ENCODE results near the gene ADRA1B. TPM values are rescaled to one million over a fixed set of nuclear protein-coding genes. Genes with fewer than 3 reads are reported as not detected.

Gene ADRA1B
- total RNA-seq (2021; fragmentation: NEBNext Ultra II Directional; extraction: Animal tissue kit (Norgen Biotek cat#: 25700)): not detected in 2 replicates
- polyA plus RNA-seq (2011; rRNA removed): 0.08 TPM in 1 of 2 replicates, not detected in the other
- not detected for polyA plus RNA-seq (2011; cell fraction: cytosol; rRNA removed)
- 0.04 TPM for polyA plus RNA-seq (2011; cell fraction: nucleus; rRNA removed)
- polyA plus RNA-seq (2012, experiment 1 of 2): not detected in 4 replicates
- polyA plus RNA-seq (2012, experiment 2 of 2): not detected
- not detected for polyA plus RNA-seq (2013, experiment 1 of 2)
- polyA plus RNA-seq (2013, experiment 2 of 2): 0.11 TPM
- polyA minus RNA-seq (2011; rRNA and poly(A)+ RNA removed): 0.09 and 0.22 TPM in 2 replicates
- not detected for polyA minus RNA-seq (2011; cell fraction: cytosol; rRNA and poly(A)+ RNA removed)
- not detected for polyA minus RNA-seq (2011; cell fraction: nucleus; rRNA and poly(A)+ RNA removed)
- long read RNA-seq, experiment 1: 0 reads
- long read RNA-seq, experiment 2: 0 reads

DNA sequence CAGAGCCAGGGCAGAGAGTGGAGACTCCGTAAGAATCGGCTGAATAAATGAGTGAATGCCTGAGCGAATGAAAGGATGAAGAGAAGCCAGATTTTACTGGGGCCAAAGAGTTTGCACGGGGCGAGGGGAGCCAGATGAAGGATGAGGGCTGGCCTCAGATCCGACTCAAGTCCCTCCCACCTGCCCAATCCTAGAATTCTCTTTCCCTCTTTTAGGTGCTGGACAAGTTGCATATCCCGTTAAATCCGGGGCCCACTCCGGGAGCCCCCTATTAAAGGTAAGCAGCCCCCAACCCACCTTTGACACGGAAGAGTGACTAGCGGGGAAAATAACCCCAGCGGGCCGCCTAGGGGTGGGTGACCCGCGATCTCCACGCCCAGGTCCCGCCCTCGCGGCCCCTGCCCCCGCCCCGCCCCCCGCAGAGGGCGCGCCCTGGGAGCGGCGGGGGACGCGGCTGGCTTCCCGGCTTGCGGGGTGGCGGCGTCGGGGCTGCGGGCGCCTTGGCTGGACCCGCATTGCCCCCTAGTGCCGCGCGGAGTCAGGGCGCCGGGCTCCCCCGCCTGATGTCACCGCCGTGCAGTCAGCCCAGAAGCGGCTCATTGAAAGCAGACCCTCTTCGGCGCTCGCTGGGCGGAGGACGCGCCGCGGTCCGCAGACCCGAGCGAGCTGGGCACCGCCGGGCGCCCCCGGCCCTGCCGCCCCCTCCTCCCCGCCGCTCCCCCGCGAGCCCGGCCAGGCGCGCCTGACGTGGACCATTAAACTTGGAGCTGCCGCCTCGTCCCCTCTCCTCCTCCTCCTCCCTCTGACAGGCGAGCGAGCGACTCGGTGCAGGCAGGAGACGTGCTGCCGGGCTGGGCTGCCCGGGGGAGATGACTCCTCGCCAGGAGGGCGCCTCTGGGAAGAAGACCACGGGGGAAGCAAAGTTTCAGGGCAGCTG lies at the start of gene ADRA1B:
TSS of gene ADRA1B (plus strand) at position 579 of the 937 bp plus-strand sequence. CDS start 424 bp downstream, outside the sequence.
- no peak within 1 kb of the TSS for H2BK15ac ChIP-seq (ENCODE audit: low read length)
- peak within 1 kb of the TSS; percentile 38 to 73 (median 58) for H3K4me3 ChIP-seq (ENCODE audit: extremely low read depth in 1 of 4, insufficient read depth in 2 of 4, low read depth in 3 of 4, low read length in 4 of 4)
- H3K4ac ChIP-seq (replicated peaks; ENCODE audit: insufficient read length, low read depth, low read length): no peak within 1 kb of the TSS
- no peaks in the 10 kb centered on the region for H4K20me1 ChIP-seq (replicated peaks in 1 of 2; ENCODE audit: control insufficient read depth in 1 of 2, insufficient read depth in 2 of 2, low read length in 2 of 2)
- H2BK120ac ChIP-seq (replicated peaks; ENCODE audit: low read depth, low read length): no peak within 1 kb of the TSS
- ChIA-PET POLR2A (ENCODE audit: partially characterized antibody) (no interaction called here), CTCF (ENCODE audit: partially characterized antibody) (interaction anchor here (0.7 to 6.3 kb wide), 19 partner anchors 9 to 475 kb away, joined by 3 to 49 read pairs (median 4); no protein-coding TSS in a partner anchor)
- no peak within 1 kb of the TSS for H3K27ac ChIP-seq (ENCODE audit: low read depth, low read length)
- H3K18ac ChIP-seq (ENCODE audit: extremely low read depth, low read length): no peak within 1 kb of the TSS
- no peak within 1 kb of the TSS for H2BK20ac ChIP-seq (ENCODE audit: low read length)
- peak; percentile 38 to 81 for DNase-seq (ENCODE audit: low read depth in 1 of 2, low spot score in 2 of 2)
- peak within 1 kb of the TSS; percentile 59 for H4K8ac ChIP-seq (ENCODE audit: extremely low read depth, insufficient read depth, low read length)
- H3K14ac ChIP-seq (ENCODE audit: insufficient read length): no peak within 1 kb of the TSS
- no peak within 1 kb of the TSS for H2AK5ac ChIP-seq (ENCODE audit: low read depth, low read length)
- H3K9ac ChIP-seq (replicated peaks in 1 of 4; ENCODE audit: extremely low read depth in 1 of 4, low read depth in 3 of 4, low read length in 3 of 4): no peak within 1 kb of the TSS
- no peaks in the 10 kb centered on the region for H3K79me1 ChIP-seq (ENCODE audit: low read depth, low read length)
- H2BK5ac ChIP-seq (ENCODE audit: low read depth, low read length): no peak within 1 kb of the TSS
- no peaks in the 10 kb centered on the region for H3K9me3 ChIP-seq (ENCODE audit: insufficient read depth in 2 of 2, low read depth in 1 of 2, low read length in 1 of 2)
- peak within 1 kb of the TSS; percentile 60 to 72 for H3K4me2 ChIP-seq (ENCODE audit: insufficient read depth in 1 of 2, low read depth in 2 of 2, low read length in 2 of 2)
- H3K79me2 ChIP-seq (ENCODE audit: control insufficient read depth in 1 of 2, insufficient read depth in 2 of 2, low read length in 2 of 2): no peaks in the 10 kb centered on the region
- no peak for FAIRE-seq
- WGBS, 2 experiments (ENCODE audit: extremely low coverage in 1 of 2, insufficient coverage in 1 of 2, insufficient read length in 1 of 2, insufficient replicate concordance in 2 of 2, low coverage in 1 of 2, low lambda C conversion rate in 2 of 2, missing lambda C conversion rate in 1 of 2): 3% methylated on average over 44 of the region's 81 CpGs; no CpG with 5 or more reads in 1 of the 2 experiments
- no peaks in the 10 kb centered on the region; a peak in 2 of 7 replicates for H3K4me1 ChIP-seq (replicated peaks in 1 of 4; ENCODE audit: control insufficient read depth in 3 of 4, insufficient read depth in 4 of 4, low read length in 3 of 4)
- no peak within 1 kb of the TSS for H4K5ac ChIP-seq (ENCODE audit: insufficient read length, low read depth, low read length)
- peaks cover 6 to 34% (median 25%) of the 10 kb centered on the region in 4 experiments for H3K27me3 ChIP-seq (replicated peaks in 1 of 4; ENCODE audit: control insufficient read depth in 3 of 4, extremely low read depth in 1 of 4, insufficient read depth in 3 of 4, low read length in 3 of 4)
- H3K23ac ChIP-seq (ENCODE audit: insufficient read length): no peak within 1 kb of the TSS
- H4K91ac ChIP-seq (replicated peaks; ENCODE audit: insufficient read length, low read length): no peak within 1 kb of the TSS
- H2AFZ ChIP-seq (ENCODE audit: low read length): no peak within 1 kb of the TSS
- H3K23me2 ChIP-seq (ENCODE audit: low read depth, low read length): peaks cover 5% of the 10 kb centered on the region; the same call in 1 of the 2 replicates
- no peak within 1 kb of the TSS for H3K56ac ChIP-seq (replicated peaks; ENCODE audit: insufficient read length, low read depth, low read length)
- no peak within 1 kb of the TSS for H2BK12ac ChIP-seq (ENCODE audit: low read depth, low read length)
- H3K36me3 ChIP-seq (ENCODE audit: control insufficient read depth in 2 of 4, insufficient read depth in 4 of 4, low read length in 3 of 4): no peaks in the 10 kb centered on the region
- no peak for TF ChIP-seq ZNF274 (IDR thresholded peaks at IDR 0.05; ENCODE audit: borderline replicate concordance, extremely low read depth, low read length)
- no peak for TF ChIP-seq RNF2 (IDR thresholded peaks at IDR 0.05; ENCODE audit: borderline replicate concordance, low read depth, low read length, missing control alignments, poor library complexity, severe bottlenecking)
- no peak for TF ChIP-seq CBX5 (IDR thresholded peaks at IDR 0.05; ENCODE audit: low read depth, low read length)
- no peak for TF ChIP-seq NANOG (IDR thresholded peaks at IDR 0.05; ENCODE audit: insufficient read depth, low read depth, low read length, poor library complexity, severe bottlenecking)
- TF ChIP-seq RAD21 (IDR thresholded peaks at IDR 0.05 in 1 of 2, conservative IDR thresholded peaks at IDR 0.05 in 1 of 2; ENCODE audit: low read depth in 2 of 2, low read length in 2 of 2): peak; percentile 80 to 87
- TF ChIP-seq MAFK (IDR thresholded peaks at IDR 0.05; ENCODE audit: low read depth, low read length): no peak
- peak; percentile 26 for TF ChIP-seq EZH2 (IDR thresholded peaks at IDR 0.05; ENCODE audit: low read depth, low read length, severe bottlenecking)
- no peak for TF ChIP-seq EGR1 (IDR thresholded peaks at IDR 0.05; ENCODE audit: borderline replicate concordance, low read depth, low read length)
